T-helper 22 cell (primary cell): ENCODE measurements around the gene BZW2.

Experiments
- DNase-seq: peaks from one replicate; pipeline ENCODE4 v3.0.0-alpha.2; 2020; ENCODE audit warnings: low read depth

The BZW2 gene

DNA sequence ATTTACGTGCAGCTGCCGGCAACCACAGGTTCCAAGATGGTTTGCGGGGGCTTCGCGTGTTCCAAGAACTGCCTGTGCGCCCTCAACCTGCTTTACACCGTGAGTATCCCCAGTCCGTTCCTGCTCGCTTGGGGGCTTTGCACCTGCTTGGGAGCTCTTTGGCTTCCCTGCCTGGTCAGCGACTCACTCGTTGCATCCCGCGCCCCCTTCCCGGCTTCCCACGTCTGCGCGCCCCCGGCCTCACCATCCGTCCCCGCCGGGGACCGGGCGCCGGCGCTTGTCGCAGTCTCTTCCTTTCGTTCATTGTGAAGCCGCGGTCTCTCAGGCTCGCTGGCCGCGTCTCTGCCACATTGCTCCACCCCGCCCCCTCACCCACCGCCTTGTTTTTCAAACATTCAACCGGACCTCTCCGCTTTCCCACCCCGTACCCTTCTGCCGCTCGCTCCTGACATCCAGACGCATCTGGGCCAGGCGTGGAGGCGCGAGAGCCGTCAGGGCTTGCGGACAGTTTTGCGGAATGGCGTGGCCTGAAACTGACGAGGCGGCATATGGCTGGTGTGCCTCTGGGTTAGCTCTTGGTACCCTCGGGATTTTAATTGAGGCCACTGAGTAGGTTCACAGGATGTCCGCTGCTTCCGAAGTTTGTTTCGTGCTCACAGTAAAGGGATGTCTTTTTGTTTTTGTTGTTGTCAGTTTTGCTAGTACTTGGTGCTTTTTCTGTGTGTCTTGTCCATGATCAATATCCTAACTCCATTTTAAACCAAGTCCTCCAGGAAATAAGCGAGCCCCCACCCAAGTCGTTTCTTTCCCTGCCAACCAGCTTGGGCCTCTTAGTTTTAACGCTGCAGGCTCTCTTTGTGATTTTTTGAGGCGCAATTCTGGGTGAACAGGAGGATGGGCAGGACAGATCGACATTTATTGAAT is 108.2 kb downstream of the BZW2 start:
- DNase-seq, result no peak

GRCh38 chr7:16754856-16755317 is 108.9 kb downstream of the BZW2 start:
- no peak for DNase-seq

- DNase-seq, result no peak
These were observed 109.4 kb downstream of the BZW2 start for GRCh38 chr7:16755397-16755796.
